CD14-positive monocyte (primary cell): ENCODE data around the gene GNG10. TPM values are rescaled to one million over a fixed set of nuclear protein-coding genes. Genes with fewer than 3 reads are reported as not detected.

Experiments used
- DNase-seq, 3 donors: peaks; one replicate each; pipeline ENCODE4 v3.0.0-alpha.2; 2011 to 2022
- H2AFZ ChIP-seq: 2 replicates; pipeline ENCODE4 v1.6.0; 2012; ENCODE audit warnings: mild to moderate bottlenecking, low read depth, low read length, inconsistent platforms; ENCODE audit not compliant: insufficient read depth, poor library complexity, severe bottlenecking
- H3K27ac ChIP-seq, 2 donors: 1 replicate in 1 of 2; 2 replicates in 1 of 2; pipeline ENCODE4 v1.5.1; 2012 to 2013; ENCODE audit warnings: low read length in 2 of 2, control low read depth in 1 of 2, inconsistent platforms in 1 of 2, low read depth in 1 of 2, mild to moderate bottlenecking in 1 of 2
- H3K27me3 ChIP-seq, 2 donors: one replicate each; pipeline versions ENCODE4 v1.6.0 to v1.6.1; 2011 to 2013; ENCODE audit warnings: low read length in 2 of 2; ENCODE audit not compliant: control insufficient read depth in 2 of 2, insufficient read depth in 2 of 2
- H3K36me3 ChIP-seq, 2 donors: replicated peaks in 1 of 2; 1 replicate in 1 of 2; 2 replicates in 1 of 2; pipeline versions ENCODE4 v1.5.1 to v1.6.1; 2012 to 2013; ENCODE audit warnings: low read length in 2 of 2, control low read depth in 1 of 2, inconsistent platforms in 1 of 2, mild to moderate bottlenecking in 1 of 2; ENCODE audit not compliant: insufficient read depth in 2 of 2, control insufficient read depth in 1 of 2
- H3K4me1 ChIP-seq, 2 donors: 1 replicate in 1 of 2; 2 replicates in 1 of 2; pipeline versions ENCODE4 v1.5.1 to v1.6.1; 2012 to 2013; ENCODE audit warnings: low read length in 2 of 2, control low read depth in 1 of 2, inconsistent platforms in 1 of 2, mild to moderate bottlenecking in 1 of 2, moderate library complexity in 1 of 2; ENCODE audit not compliant: insufficient read depth in 2 of 2, control insufficient read depth in 1 of 2
- H3K4me2 ChIP-seq: replicated peaks from 2 replicates; pipeline ENCODE3; 2012; ENCODE audit warnings: low read length, moderate library complexity, mild to moderate bottlenecking; ENCODE audit not compliant: poor library complexity, severe bottlenecking; ENCODE audit errors: extremely low read depth
- H3K4me3 ChIP-seq, 3 experiments: fragments of 200-600 bp in 1 of 3; sonication (generic) in 1 of 3; replicated peaks in 1 of 3; 1 replicate in 2 of 3; 2 replicates in 1 of 3; pipeline ENCODE4 v1.5.1; 2011 to 2013; ENCODE audit warnings: low read length in 3 of 3, mild to moderate bottlenecking in 3 of 3, control low read depth in 2 of 3, low read depth in 2 of 3, inconsistent platforms in 1 of 3, moderate library complexity in 1 of 3
- H3K79me2 ChIP-seq: 2 replicates; pipeline ENCODE4 v1.6.0; 2012; ENCODE audit warnings: mild to moderate bottlenecking, control low read depth, inconsistent platforms, low read length, moderate library complexity; ENCODE audit not compliant: insufficient read depth
- H3K9ac ChIP-seq: 2 replicates; pipeline ENCODE4 v1.6.0; 2017; ENCODE audit warnings: low read length, mild to moderate bottlenecking; ENCODE audit not compliant: insufficient read depth, poor library complexity, severe bottlenecking
- H3K9me3 ChIP-seq, 2 donors: replicated peaks in 1 of 2; 1 replicate in 1 of 2; 2 replicates in 1 of 2; pipeline versions ENCODE4 v1.5.1 to v1.6.1; 2012 to 2013; ENCODE audit warnings: low read length in 2 of 2, control low read depth in 1 of 2; ENCODE audit not compliant: control insufficient read depth in 1 of 2, insufficient read depth in 1 of 2
- H4K20me1 ChIP-seq: 2 replicates; pipeline ENCODE4 v1.6.0; 2012; ENCODE audit warnings: mild to moderate bottlenecking, low read length, control low read depth, moderate library complexity; ENCODE audit not compliant: insufficient read depth
- H3K27ac Mint-ChIP-seq, 7 donors: one replicate each; pipeline ENCODE4 v1.8.0; 2020; ENCODE audit warnings: mild to moderate bottlenecking in 7 of 7, mixed read lengths in 7 of 7, moderate library complexity in 6 of 7, inconsistent platforms in 2 of 7
- H3K27me3 Mint-ChIP-seq, 3 donors: one replicate each; pipeline ENCODE4 v1.8.0; 2021 to 2022; ENCODE audit warnings: low read depth in 3 of 3, mild to moderate bottlenecking in 3 of 3, mixed read lengths in 3 of 3, moderate library complexity in 3 of 3, inconsistent platforms in 1 of 3
- H3K36me3 Mint-ChIP-seq, 2 donors: one replicate each; pipeline ENCODE4 v1.8.0; 2020; ENCODE audit warnings: mixed read lengths in 2 of 2, inconsistent platforms in 1 of 2, mild to moderate bottlenecking in 1 of 2
- H3K4me1 Mint-ChIP-seq: one replicate; pipeline ENCODE4 v1.8.0; 2020; ENCODE audit warnings: mild to moderate bottlenecking, mixed read lengths
- H3K4me3 Mint-ChIP-seq, 2 donors: one replicate each; pipeline ENCODE4 v1.8.0; 2020; ENCODE audit warnings: mild to moderate bottlenecking in 2 of 2, mixed read lengths in 2 of 2, moderate library complexity in 1 of 2
- H3K9me3 Mint-ChIP-seq, 7 donors: one replicate each; pipeline ENCODE4 v1.8.0; 2020 to 2022; ENCODE audit warnings: mixed read lengths in 7 of 7, mild to moderate bottlenecking in 6 of 7, moderate library complexity in 6 of 7, inconsistent platforms in 2 of 7
- CTCF ChIP-seq: fragments of 200-600 bp; IDR thresholded peaks from one replicate; pipeline ENCODE4 v1.8.0; 2022; ENCODE audit warnings: antibody characterized with exemption, mild to moderate bottlenecking
- WGBS: methylation state at CpG from one replicate; pipeline ENCODE4 v1.1.5; 2013; ENCODE audit warnings: missing lambda C conversion rate; ENCODE audit not compliant: insufficient coverage; 5-methylcytosine and 5-hydroxymethylcytosine counted together
- intact Hi-C, 2 donors: fragments of 100-400 bp; cut with micrococcal nuclease; formaldehyde crosslinking; loops; one replicate each; pipeline versions ENCODE4 v1.15.0 to v1.15.1; 2023
- polyA plus RNA-seq, 3 donors: library from polyadenylated mRNA; depleted of rRNA in 1 of 3; unstranded in 2 of 3; stranded (reverse) in 1 of 3; fragments of 300-500 nt in 2 of 3; fragments of >200 nt in 1 of 3; fragmentation: Illumina TruSeq in 2 of 3; gene quantifications; 1 replicate in 2 of 3; 2 replicates in 1 of 3; pipeline ENCODE4 v1.2.3, GENCODE V29; 2012 to 2021

GNG10 gene
- polyA plus RNA-seq, 3 donors: 42.9 to 84.1 (median 67.9) TPM

GRCh38 chr9:111712369-111712768, 51.0 kb downstream of the GNG10 start:
- Histone ChIP-seq H2AFZ (no peak overlapping the region), H3K9me3 (no peaks in the 10 kb centered on the region), H3K4me2 (no peak overlapping the region), H3K79me2 (no peaks in the 10 kb centered on the region), H3K4me1 (no peaks in the 10 kb centered on the region), H3K4me3 (no peak overlapping the region), H3K9ac (no peak overlapping the region), H3K36me3 (no peaks in the 10 kb centered on the region), H4K20me1 (no peaks in the 10 kb centered on the region), H3K27me3 (no peaks in the 10 kb centered on the region), H3K27ac (no peak overlapping the region)
- H3K9me3 Mint-ChIP-seq: peaks cover 0 to 3% (median 0%) of the 10 kb centered on the region in 7 donors
- H3K36me3 Mint-ChIP-seq: no peaks in the 10 kb centered on the region
- H3K27me3 Mint-ChIP-seq: peaks cover 0 to 2% (median 0%) of the 10 kb centered on the region in 3 donors
- H3K4me1 Mint-ChIP-seq: no peaks in the 10 kb centered on the region
- intact Hi-C loops: no loop called here
- no peak for TF ChIP-seq CTCF
- H3K4me3 Mint-ChIP-seq: no peak overlapping the region
- WGBS: 100% methylated on average over 2 of the region's 3 CpGs
- H3K27ac Mint-ChIP-seq: no peak overlapping the region
- DNase-seq: no peak

GRCh38 chr9:111715471-111715870, 54.1 kb downstream of the GNG10 start:
- no peak for TF ChIP-seq CTCF
- Histone ChIP-seq H3K27me3 (no peaks in the 10 kb centered on the region), H3K4me1 (no peaks in the 10 kb centered on the region), H3K27ac (no peak overlapping the region), H2AFZ (no peak overlapping the region), H3K4me3 (no peak overlapping the region), H3K9me3 (no peaks in the 10 kb centered on the region), H3K9ac (no peak overlapping the region), H3K79me2 (no peaks in the 10 kb centered on the region), H3K4me2 (no peak overlapping the region), H3K36me3 (no peaks in the 10 kb centered on the region), H4K20me1 (no peaks in the 10 kb centered on the region)
- no peak for DNase-seq
- peaks cover 0 to 3% (median 0%) of the 10 kb centered on the region in 7 donors for H3K9me3 Mint-ChIP-seq
- H3K4me1 Mint-ChIP-seq: no peaks in the 10 kb centered on the region
- no peak overlapping the region for H3K27ac Mint-ChIP-seq
- H3K4me3 Mint-ChIP-seq: no peak overlapping the region
- no peaks in the 10 kb centered on the region for H3K36me3 Mint-ChIP-seq
- peaks cover 0 to 3% (median 0%) of the 10 kb centered on the region in 3 donors for H3K27me3 Mint-ChIP-seq
- intact Hi-C loops: no loop called here
